A673 (cell line): ENCODE measurements around the gene NBEA.

Source experiments
- CTCF ChIP-seq: fragments of 300-800, 200-600 bp; sonication (generic); conservative IDR thresholded peaks from 2 replicates; pipeline ENCODE4 v1.5.1; 2017; ENCODE audit warnings: low read depth, mild to moderate bottlenecking, antibody characterized with exemption, low read length, moderate library complexity, mixed read lengths
- EZH2 ChIP-seq: fragments of 200-600 bp; sonication (generic); IDR thresholded peaks from 2 replicates; pipeline ENCODE4 v1.6.1; 2017; ENCODE audit warnings: borderline replicate concordance, low read depth, mild to moderate bottlenecking, mixed read lengths, antibody characterized with exemption, low read length; ENCODE audit not compliant: poor library complexity, severe bottlenecking

GRCh38 chr13:35389535-35389934 is 447.5 kb downstream of the NBEA start:
- no peak for TF ChIP-seq EZH2
- TF ChIP-seq CTCF: no peak
